GM10847 (cell line): ENCODE results near the gene LIMCH1.

Source experiments
- POLR2A ChIP-seq: IDR thresholded peaks from 2 replicates; pipeline ENCODE4 v1.6.1; 2011; ENCODE audit not compliant: insufficient read length; ENCODE audit errors: extremely low read depth

The LIMCH1 gene

GRCh38 chr4:41602113-41602512, 64.2 kb downstream of the LIMCH1 start:
- TF ChIP-seq POLR2A: no peak

- TF ChIP-seq POLR2A: no peak
Measured at GRCh38 chr4:41602886-41603498, 65.0 kb downstream of the LIMCH1 start.

GRCh38 chr4:41609851-41610250, 71.9 kb downstream of the LIMCH1 start:
- TF ChIP-seq POLR2A: no peak

GRCh38 chr4:41610474-41610873, 72.5 kb downstream of the LIMCH1 start:
- TF ChIP-seq POLR2A: no peak

- TF ChIP-seq POLR2A: no peak
Measured at GRCh38 chr4:41611124-41611838, 73.3 kb downstream of the LIMCH1 start.

- TF ChIP-seq POLR2A: no peak
Measured at GRCh38 chr4:41611881-41612871, 74.2 kb downstream of the LIMCH1 start.

- no peak for TF ChIP-seq POLR2A
Measured at GRCh38 chr4:41613386-41613785, 75.4 kb downstream of the LIMCH1 start.

- no peak for TF ChIP-seq POLR2A
Measured at GRCh38 chr4:41613821-41614220, 75.9 kb downstream of the LIMCH1 start.

GRCh38 chr4:41614519-41614918, 76.6 kb downstream of the LIMCH1 start:
- no peak for TF ChIP-seq POLR2A

GRCh38 chr4:41619161-41619560, 81.2 kb downstream of the LIMCH1 start:
- TF ChIP-seq POLR2A: no peak

- no peak for TF ChIP-seq POLR2A
Measured at GRCh38 chr4:41620594-41621256, 82.8 kb downstream of the LIMCH1 start.

- TF ChIP-seq POLR2A: no peak
Measured at GRCh38 chr4:41622787-41623186, 84.8 kb downstream of the LIMCH1 start.

- TF ChIP-seq POLR2A: no peak
Measured at GRCh38 chr4:41624765-41625164, 86.8 kb downstream of the LIMCH1 start.

GRCh38 chr4:41625531-41625930, 87.6 kb downstream of the LIMCH1 start:
- TF ChIP-seq POLR2A: no peak

GRCh38 chr4:41628936-41629335, 91.0 kb downstream of the LIMCH1 start:
- no peak for TF ChIP-seq POLR2A

GRCh38 chr4:41631523-41631922, 93.6 kb downstream of the LIMCH1 start:
- TF ChIP-seq POLR2A: no peak
